ENCODE data around the gene RAB38. TPM values are rescaled to one million over a fixed set of nuclear protein-coding genes. Genes with fewer than 3 reads are reported as not detected.

Gene RAB38
- total RNA-seq, 4 donors from 2014 or later = 0.75 to 2.1 (median 0.80) TPM

- no peaks in the 10 kb centered on the region for H3K36me3 ChIP-seq
Observed at GRCh38 chr11:88204353-88204752, 29.1 kb upstream of the RAB38 start.

DNA sequence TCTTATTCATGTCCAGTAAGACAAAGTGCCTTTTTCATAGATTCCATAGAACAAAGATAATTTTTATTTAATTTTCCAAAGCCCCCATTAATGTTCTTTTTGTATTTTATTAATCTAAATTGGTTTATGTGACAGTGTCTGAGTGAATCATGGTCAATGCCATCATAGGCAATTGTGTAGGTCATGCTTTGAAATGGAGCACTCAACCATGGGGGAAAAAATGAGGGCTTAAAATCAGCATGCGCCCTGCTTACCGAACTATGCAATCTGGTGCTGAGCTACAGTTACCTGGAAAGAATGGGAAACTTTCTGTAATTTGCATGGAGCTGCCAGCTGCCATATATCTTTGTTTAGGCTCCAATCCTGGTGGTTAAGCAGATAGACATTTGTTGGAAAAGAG lies 28.4 kb upstream of the RAB38 start:
- Histone ChIP-seq H3K27ac (replicated peaks in 1 of 4) (no peak overlapping the region), H3K9me3 (no peaks in the 10 kb centered on the region), H3K4me1 (no peaks in the 10 kb centered on the region), H3K4me3 (no peak overlapping the region), H3K27me3 (no peaks in the 10 kb centered on the region), H3K36me3 (no peaks in the 10 kb centered on the region)
- intact Hi-C loops (cut with DNase I) = no loop called here
- TF ChIP-seq POLR2A (IDR thresholded peaks at IDR 0.05; ENCODE audit: low read depth) = no peak
- TF ChIP-seq CTCF (IDR thresholded peaks at IDR 0.05) = no peak
- TF ChIP-seq EP300 (IDR thresholded peaks at IDR 0.05) = no peak
- no peak for TF ChIP-seq POLR2AphosphoS5 (IDR thresholded peaks at IDR 0.05)
- 80% methylated on average over 2 of the region's 2 CpGs for WGBS
- no peak for DNase-seq (ENCODE audit: extremely low spot score)

More at GRCh38 chr11:88204353-88204752, 29.1 kb upstream of the RAB38 start:
- no peak for DNase-seq (ENCODE audit: extremely low spot score)
- Histone ChIP-seq H3K4me3 (no peak overlapping the region), H3K9me3 (no peaks in the 10 kb centered on the region), H3K27me3 (no peaks in the 10 kb centered on the region), H3K27ac (replicated peaks in 1 of 4) (no peak overlapping the region), H3K4me1 (no peaks in the 10 kb centered on the region)
- 89% methylated on average over 3 of the region's 3 CpGs for WGBS
- TF ChIP-seq POLR2A (IDR thresholded peaks at IDR 0.05; ENCODE audit: low read depth) (no peak), POLR2AphosphoS5 (IDR thresholded peaks at IDR 0.05) (no peak), CTCF (IDR thresholded peaks at IDR 0.05) (no peak), EP300 (IDR thresholded peaks at IDR 0.05) (no peak)
- intact Hi-C loops (cut with DNase I) = no loop called here

- H3K9me3 ChIP-seq = peaks cover 0 to under 1% (median 0%) of the 10 kb centered on the region in 4 donors
- TF ChIP-seq CTCF (IDR thresholded peaks at IDR 0.05) (no peak), EP300 (IDR thresholded peaks at IDR 0.05) (no peak), POLR2A (IDR thresholded peaks at IDR 0.05; ENCODE audit: low read depth) (no peak), POLR2AphosphoS5 (IDR thresholded peaks at IDR 0.05) (no peak)
- H3K27ac ChIP-seq (replicated peaks in 1 of 4) = no peak overlapping the region
- H3K4me1 ChIP-seq = no peaks in the 10 kb centered on the region
- no peak for DNase-seq (ENCODE audit: extremely low spot score)
- intact Hi-C loops (cut with DNase I) = no loop called here
- H3K27me3 ChIP-seq = no peaks in the 10 kb centered on the region
- H3K4me3 ChIP-seq = no peak overlapping the region
- 83% methylated on average over 1 of the region's 1 CpG for WGBS
- H3K36me3 ChIP-seq = no peaks in the 10 kb centered on the region
Observed at GRCh38 chr11:88202498-88202897, 27.3 kb upstream of the RAB38 start.

- TF ChIP-seq POLR2A (IDR thresholded peaks at IDR 0.05; ENCODE audit: low read depth) (no peak), CTCF (IDR thresholded peaks at IDR 0.05) (no peak), EP300 (IDR thresholded peaks at IDR 0.05) (no peak), POLR2AphosphoS5 (IDR thresholded peaks at IDR 0.05) (no peak)
Observed at GRCh38 chr11:88196393-88196792, 21.1 kb upstream of the RAB38 start.

DNA sequence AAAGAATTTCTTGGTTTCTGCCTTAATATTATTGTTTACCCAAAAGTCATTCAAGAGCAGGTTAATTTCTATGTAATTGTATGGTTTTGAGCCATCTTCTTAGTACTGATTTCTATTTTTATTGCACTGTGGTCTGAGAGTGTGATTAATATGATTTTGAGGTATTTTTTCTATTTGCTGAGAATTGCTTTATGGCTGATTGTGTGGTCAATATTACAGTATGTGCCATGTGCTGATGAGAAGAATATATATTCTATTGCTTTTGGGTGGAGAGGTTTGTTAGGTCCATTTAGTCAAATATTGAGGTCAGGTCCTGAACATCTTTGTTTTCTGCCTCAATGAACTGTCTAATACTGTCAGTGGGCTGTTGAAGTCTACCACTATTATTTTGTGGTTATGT lies 20.7 kb upstream of the RAB38 start:
- H3K27me3 ChIP-seq = no peaks in the 10 kb centered on the region
- DNase-seq (ENCODE audit: extremely low spot score) = no peak

More at GRCh38 chr11:88196393-88196792, 21.1 kb upstream of the RAB38 start:
- Histone ChIP-seq H3K4me1 (no peaks in the 10 kb centered on the region), H3K4me3 (no peak overlapping the region), H3K36me3 (no peaks in the 10 kb centered on the region), H3K27ac (replicated peaks in 1 of 4) (no peak overlapping the region), H3K9me3 (peaks cover 0 to 25% (median 18%) of the 10 kb centered on the region in 4 donors), H3K27me3 (no peaks in the 10 kb centered on the region)
- DNase-seq (ENCODE audit: extremely low spot score) = no peak
- intact Hi-C loops (cut with DNase I) = no loop called here

More for the DNA sequence above, 20.7 kb upstream of the RAB38 start:
- Histone ChIP-seq H3K27ac (replicated peaks in 1 of 4) (no peak overlapping the region), H3K4me3 (no peak overlapping the region), H3K36me3 (no peaks in the 10 kb centered on the region), H3K4me1 (no peaks in the 10 kb centered on the region), H3K9me3 (peaks cover 0 to 25% (median 18%) of the 10 kb centered on the region in 4 donors)
- intact Hi-C loops (cut with DNase I) = no loop called here
- no peak for TF ChIP-seq EP300 (IDR thresholded peaks at IDR 0.05)
- TF ChIP-seq CTCF (IDR thresholded peaks at IDR 0.05) = no peak
- TF ChIP-seq POLR2AphosphoS5 (IDR thresholded peaks at IDR 0.05) = no peak
- no peak for TF ChIP-seq POLR2A (IDR thresholded peaks at IDR 0.05; ENCODE audit: low read depth)

Data from esophagus muscularis mucosa (tissue), 4 donors.